ENCODE data around the gene MAPKAPK2.

DNA sequence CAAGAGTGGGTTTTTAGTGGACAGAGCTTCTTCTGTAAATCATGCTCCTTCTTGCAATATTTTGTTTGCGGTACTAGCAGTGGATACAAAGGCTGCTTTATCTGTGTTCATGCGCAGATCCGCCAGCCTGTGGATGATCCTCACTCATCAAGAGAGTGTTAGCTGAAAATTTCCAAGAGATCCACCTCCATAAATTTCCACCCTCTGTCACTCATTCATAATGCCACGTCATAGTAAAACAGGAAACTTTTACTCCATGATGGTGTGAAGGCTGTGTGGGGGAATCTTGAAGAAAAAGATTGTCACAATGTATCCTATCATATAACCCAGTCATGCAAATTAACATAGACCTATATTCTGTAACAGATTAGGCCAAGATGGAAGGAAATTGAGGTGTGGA lies 4.4 kb upstream of the MAPKAPK2 start:
- TF ChIP-seq, protein P1, sequence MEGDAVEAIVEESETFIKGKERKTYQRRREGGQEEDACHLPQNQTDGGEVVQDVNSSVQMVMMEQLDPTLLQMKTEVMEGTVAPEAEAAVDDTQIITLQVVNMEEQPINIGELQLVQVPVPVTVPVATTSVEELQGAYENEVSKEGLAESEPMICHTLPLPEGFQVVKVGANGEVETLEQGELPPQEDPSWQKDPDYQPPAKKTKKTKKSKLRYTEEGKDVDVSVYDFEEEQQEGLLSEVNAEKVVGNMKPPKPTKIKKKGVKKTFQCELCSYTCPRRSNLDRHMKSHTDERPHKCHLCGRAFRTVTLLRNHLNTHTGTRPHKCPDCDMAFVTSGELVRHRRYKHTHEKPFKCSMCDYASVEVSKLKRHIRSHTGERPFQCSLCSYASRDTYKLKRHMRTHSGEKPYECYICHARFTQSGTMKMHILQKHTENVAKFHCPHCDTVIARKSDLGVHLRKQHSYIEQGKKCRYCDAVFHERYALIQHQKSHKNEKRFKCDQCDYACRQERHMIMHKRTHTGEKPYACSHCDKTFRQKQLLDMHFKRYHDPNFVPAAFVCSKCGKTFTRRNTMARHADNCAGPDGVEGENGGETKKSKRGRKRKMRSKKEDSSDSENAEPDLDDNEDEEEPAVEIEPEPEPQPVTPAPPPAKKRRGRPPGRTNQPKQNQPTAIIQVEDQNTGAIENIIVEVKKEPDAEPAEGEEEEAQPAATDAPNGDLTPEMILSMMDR (IDR thresholded peaks at IDR 0.05) = no peak
- TF ChIP-seq ZFX (IDR thresholded peaks at IDR 0.05; ENCODE audit: borderline replicate concordance) = no peak

All from 22Rv1 (cell line).